ENCODE measurements around the gene CD36.

Gene CD36

DNA sequence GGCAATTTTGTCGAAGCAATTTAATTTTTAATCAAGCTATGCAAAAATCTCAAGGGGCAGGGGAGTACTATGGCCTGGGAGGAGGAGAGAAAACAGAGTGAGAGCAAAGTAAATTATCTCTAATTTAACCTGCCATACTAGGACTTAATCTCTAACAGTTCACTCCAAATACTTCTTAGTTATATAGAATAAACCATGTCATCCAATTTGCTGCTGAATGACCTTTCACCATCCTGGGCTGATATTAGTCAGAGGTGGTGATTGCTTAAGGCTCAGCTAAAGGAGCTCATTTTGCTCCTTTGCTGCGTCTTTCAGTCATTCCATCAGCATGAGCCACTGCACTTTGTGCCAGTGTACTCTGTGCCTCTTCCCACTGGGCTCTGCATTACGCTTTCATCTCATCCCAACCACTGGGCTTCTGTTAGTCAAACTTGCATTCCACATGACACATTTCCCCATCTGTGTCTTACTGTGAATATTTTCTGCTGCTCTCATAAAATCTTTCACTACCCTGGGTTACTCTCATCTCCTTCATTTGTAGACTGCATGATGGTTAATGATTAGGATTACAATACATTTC, 84.3 kb downstream of the CD36 start:
- H3K4me3 ChIP-seq (ENCODE audit: low read depth, low read length): no peak overlapping the region
- TF ChIP-seq, protein P1, sequence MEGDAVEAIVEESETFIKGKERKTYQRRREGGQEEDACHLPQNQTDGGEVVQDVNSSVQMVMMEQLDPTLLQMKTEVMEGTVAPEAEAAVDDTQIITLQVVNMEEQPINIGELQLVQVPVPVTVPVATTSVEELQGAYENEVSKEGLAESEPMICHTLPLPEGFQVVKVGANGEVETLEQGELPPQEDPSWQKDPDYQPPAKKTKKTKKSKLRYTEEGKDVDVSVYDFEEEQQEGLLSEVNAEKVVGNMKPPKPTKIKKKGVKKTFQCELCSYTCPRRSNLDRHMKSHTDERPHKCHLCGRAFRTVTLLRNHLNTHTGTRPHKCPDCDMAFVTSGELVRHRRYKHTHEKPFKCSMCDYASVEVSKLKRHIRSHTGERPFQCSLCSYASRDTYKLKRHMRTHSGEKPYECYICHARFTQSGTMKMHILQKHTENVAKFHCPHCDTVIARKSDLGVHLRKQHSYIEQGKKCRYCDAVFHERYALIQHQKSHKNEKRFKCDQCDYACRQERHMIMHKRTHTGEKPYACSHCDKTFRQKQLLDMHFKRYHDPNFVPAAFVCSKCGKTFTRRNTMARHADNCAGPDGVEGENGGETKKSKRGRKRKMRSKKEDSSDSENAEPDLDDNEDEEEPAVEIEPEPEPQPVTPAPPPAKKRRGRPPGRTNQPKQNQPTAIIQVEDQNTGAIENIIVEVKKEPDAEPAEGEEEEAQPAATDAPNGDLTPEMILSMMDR (IDR thresholded peaks at IDR 0.05; ENCODE audit: borderline replicate concordance, insufficient read depth, low read depth, low read length): no peak

DNA sequence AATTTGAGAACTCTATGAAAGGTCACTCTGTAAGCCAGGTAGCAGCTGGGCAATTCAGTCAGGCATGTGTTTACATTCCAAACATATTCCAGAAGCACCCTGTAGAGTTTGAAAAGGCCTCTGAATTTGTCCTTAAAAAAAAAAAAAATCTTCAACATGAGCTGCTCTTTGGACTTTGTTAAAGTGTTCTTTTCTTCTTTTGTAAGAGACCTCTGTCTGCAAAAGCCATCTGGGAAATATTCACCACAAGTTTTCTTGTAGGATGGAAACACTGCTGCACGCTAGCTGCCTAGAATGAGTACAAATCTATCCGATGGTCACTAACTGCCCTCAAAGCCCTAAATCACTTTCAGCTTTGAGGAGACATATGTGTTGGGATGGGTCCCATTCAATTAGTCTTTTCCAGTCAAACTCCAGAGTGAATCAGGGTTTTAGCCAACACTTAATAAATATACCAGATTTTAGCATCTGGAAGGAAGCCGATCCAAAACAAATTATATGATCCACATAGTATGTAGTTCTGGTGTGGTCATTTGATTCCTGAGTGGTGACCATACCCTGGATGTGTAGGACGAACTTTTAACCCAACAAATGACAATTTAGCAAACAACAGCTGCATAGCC, 85.9 kb downstream of the CD36 start:
- H3K4me3 ChIP-seq (ENCODE audit: low read depth, low read length): no peak overlapping the region
- TF ChIP-seq, protein P1 (IDR thresholded peaks at IDR 0.05; ENCODE audit: borderline replicate concordance, insufficient read depth, low read depth, low read length): no peak

DNA sequence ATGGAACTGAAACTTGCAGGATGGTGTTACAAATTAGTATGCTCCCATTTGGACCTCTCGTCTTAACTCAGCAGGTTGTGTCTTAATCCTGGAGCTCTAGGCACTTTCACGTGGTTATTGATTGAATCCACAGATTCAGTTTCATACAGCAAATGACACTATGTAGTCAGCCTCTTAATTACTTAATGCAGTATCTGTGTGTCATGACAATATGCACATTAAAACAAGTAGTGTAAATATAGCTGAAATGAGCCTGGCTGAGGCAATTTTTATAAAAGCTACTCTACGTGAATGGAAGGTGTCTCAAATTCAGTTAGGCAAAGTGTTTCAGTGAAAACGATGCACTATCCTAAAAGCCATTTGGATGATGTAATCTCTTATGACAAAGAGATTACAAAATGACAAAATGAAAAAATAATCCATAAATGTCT, 86.8 kb downstream of the CD36 start:
- TF ChIP-seq, protein P1 (IDR thresholded peaks at IDR 0.05; ENCODE audit: borderline replicate concordance, insufficient read depth, low read depth, low read length): no peak
- no peak overlapping the region for H3K4me3 ChIP-seq (ENCODE audit: low read depth, low read length)

Data from GM12875 (cell line).